DOHH2 (cell line): ENCODE data around the gene MINAR1.

Experiments used
- EZH2phosphoT487 ChIP-seq: fragments of 200-600 bp; sonication (generic); IDR thresholded peaks from 2 replicates; pipeline ENCODE4 v1.6.1; 2017; ENCODE audit warnings: borderline replicate concordance, mild to moderate bottlenecking, antibody characterized with exemption, low read length, moderate library complexity, mixed read lengths
- TF ChIP-seq, protein P1 (sequence below): fragments of 200-600 bp; sonication (generic); IDR thresholded peaks from one replicate; pipeline ENCODE4 v1.5.1; 2014; ENCODE audit warnings: antibody characterized with exemption, mild to moderate bottlenecking, low read depth, low read length; ENCODE audit not compliant: poor library complexity, severe bottlenecking

GRCh38 chr15:79472446-79472845 is 40.3 kb downstream of the MINAR1 start:
- TF ChIP-seq, protein P1, sequence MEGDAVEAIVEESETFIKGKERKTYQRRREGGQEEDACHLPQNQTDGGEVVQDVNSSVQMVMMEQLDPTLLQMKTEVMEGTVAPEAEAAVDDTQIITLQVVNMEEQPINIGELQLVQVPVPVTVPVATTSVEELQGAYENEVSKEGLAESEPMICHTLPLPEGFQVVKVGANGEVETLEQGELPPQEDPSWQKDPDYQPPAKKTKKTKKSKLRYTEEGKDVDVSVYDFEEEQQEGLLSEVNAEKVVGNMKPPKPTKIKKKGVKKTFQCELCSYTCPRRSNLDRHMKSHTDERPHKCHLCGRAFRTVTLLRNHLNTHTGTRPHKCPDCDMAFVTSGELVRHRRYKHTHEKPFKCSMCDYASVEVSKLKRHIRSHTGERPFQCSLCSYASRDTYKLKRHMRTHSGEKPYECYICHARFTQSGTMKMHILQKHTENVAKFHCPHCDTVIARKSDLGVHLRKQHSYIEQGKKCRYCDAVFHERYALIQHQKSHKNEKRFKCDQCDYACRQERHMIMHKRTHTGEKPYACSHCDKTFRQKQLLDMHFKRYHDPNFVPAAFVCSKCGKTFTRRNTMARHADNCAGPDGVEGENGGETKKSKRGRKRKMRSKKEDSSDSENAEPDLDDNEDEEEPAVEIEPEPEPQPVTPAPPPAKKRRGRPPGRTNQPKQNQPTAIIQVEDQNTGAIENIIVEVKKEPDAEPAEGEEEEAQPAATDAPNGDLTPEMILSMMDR, result no peak
- no peak for TF ChIP-seq EZH2phosphoT487
